ENCODE results near the gene TMCC1.

DNA sequence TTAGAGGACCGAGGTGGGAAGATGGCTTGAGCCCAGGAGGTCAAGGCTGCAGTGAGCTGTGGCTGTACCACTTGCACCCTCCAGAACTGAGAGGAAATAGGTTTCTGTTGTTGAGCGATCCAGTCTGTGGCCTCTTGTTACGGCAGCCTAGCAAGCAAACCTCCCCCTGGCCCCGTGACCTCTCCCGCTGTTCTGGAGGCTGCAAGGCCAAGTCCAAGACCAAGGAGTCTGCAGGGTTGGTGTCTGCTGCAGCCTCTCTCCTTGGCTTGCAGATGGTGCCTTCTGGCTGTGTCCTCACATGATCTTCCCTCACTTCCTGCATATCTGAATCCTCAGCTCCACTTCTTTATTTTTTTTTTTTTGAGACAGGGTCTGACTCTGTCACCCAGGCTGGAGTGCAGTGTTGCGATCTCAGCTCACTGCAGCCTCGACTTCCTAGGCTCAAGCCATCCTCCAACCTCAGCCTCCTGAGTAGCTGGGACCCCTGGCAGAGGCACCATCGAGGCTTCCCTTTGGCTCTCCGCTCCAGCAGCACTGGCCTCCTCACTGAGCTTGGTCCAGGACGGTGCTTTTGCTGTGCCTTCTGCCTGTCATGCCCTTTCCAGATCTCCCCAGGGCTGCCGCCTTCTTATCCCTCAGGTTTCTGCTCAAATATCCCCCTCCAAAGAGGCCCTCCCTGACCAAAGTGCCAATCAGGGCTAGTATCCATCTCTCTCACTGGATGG lies 269.0 kb downstream of the TMCC1 start:
- TF ChIP-seq, protein P1, sequence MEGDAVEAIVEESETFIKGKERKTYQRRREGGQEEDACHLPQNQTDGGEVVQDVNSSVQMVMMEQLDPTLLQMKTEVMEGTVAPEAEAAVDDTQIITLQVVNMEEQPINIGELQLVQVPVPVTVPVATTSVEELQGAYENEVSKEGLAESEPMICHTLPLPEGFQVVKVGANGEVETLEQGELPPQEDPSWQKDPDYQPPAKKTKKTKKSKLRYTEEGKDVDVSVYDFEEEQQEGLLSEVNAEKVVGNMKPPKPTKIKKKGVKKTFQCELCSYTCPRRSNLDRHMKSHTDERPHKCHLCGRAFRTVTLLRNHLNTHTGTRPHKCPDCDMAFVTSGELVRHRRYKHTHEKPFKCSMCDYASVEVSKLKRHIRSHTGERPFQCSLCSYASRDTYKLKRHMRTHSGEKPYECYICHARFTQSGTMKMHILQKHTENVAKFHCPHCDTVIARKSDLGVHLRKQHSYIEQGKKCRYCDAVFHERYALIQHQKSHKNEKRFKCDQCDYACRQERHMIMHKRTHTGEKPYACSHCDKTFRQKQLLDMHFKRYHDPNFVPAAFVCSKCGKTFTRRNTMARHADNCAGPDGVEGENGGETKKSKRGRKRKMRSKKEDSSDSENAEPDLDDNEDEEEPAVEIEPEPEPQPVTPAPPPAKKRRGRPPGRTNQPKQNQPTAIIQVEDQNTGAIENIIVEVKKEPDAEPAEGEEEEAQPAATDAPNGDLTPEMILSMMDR (IDR thresholded peaks at IDR 0.05) = no peak
- no peak for TF ChIP-seq EP300 (IDR thresholded peaks at IDR 0.05)
- no peak for TF ChIP-seq POLR2A (IDR thresholded peaks at IDR 0.05)
